ENCODE measurements around the gene IFITM2. TPM values are rescaled to one million over a fixed set of nuclear protein-coding genes. Genes with fewer than 3 reads are reported as not detected.
"Not testable (repeated sequence)": the region's sequence is repeated elsewhere in the genome, so short reads cannot be mapped to it uniquely, and the experiment has no call there.

Gene IFITM2
- total and polyA plus RNA-seq, 10 donors, result 507 to 1,635 (median 979) TPM

- 71 to 80% (median 77%) methylated on average over 18 to 19 of the region's 19 CpGs for WGBS, 5 donors
- no peaks in the 10 kb centered on the region for H3K9me3 ChIP-seq
- peak overlapping the region in 4 of 8 donors; percentile 41 to 99 (median 98) for H3K27ac ChIP-seq
- intact Hi-C loops (cut with DNase I; ENCODE audit: low total_unique reads), result no loop called here
- peaks cover 0 to 19% (median 0%) of the 10 kb centered on the region in 6 donors for H3K36me3 ChIP-seq
- no peak for TF ChIP-seq POLR2A (IDR thresholded peaks at IDR 0.05)
- peak in 2 of 3 donors; percentile 6 to 12 for TF ChIP-seq POLR2AphosphoS5 (IDR thresholded peaks at IDR 0.05)
- H3K27me3 ChIP-seq (replicated peaks in 1 of 7), result no peaks in the 10 kb centered on the region
- DNase-seq, result peak; percentile 77
- H3K4me3 ChIP-seq, result peak overlapping the region in 1 of 8 donors; percentile 22
- peaks cover 35 to 80% (median 65%) of the 10 kb centered on the region in 6 donors for H3K4me1 ChIP-seq
Measured at GRCh38 chr11:331358-332060, 23.9 kb downstream of the IFITM2 start.

DNA sequence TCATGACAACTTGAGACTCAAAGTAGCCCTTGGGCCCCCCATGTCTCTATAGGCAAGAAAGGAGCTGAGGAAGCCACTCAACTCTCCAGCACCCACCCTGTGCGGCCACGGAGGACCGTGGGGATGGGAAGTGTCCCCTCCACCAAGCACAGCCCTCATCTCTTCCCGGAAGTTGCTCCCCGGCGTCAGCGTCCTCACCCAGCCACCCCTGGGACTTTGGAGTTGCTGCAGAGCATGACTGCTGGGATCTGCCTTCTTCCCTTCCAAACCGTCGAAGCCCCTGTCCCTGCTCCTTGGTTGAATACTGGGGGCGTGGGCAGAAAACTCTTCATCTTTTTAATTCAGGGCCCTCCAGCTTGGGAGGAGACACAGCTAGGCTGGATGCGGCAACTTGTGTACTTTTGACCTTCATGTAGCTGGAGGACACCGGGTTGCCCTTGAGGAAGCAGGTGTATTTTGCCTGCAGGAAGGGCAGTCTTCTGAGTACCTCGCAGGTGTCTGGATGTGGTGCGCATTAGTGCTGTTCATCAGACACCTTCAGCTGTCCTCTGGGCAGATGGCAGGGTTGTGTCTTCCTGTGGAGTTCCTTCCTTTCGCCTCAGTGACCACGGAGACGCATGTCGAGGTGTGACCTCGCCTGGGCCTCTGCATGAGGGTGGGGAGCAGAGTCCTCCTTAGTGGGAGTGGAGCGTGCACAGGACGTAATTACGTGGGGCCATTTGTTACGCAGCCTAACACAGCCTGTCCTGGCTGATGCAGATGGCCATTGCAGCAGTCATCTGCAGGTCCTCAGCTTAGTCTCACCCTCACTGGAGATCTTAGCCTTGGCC, 25.2 kb downstream of the IFITM2 start:
- no peak for TF ChIP-seq POLR2A (IDR thresholded peaks at IDR 0.05)
- no peak for TF ChIP-seq CTCF (IDR thresholded peaks at IDR 0.05 in 8 of 11, conservative IDR thresholded peaks at IDR 0.05 in 3 of 11)
- TF ChIP-seq POLR2AphosphoS5 (IDR thresholded peaks at IDR 0.05), result no peak
- peaks cover 0 to 19% (median 0%) of the 10 kb centered on the region in 6 donors for H3K36me3 ChIP-seq
- 78 to 80% (median 79%) methylated on average over 22 to 23 of the region's 23 CpGs for WGBS, 5 donors
- H3K4me1 ChIP-seq, result peaks cover 24 to 78% (median 59%) of the 10 kb centered on the region in 6 donors
- DNase-seq, result no peak
- intact Hi-C loops (cut with DNase I; ENCODE audit: low total_unique reads), result no loop called here
- H3K27ac ChIP-seq, result no peak overlapping the region
- no peaks in the 10 kb centered on the region for H3K27me3 ChIP-seq (replicated peaks in 1 of 7)
- H3K9me3 ChIP-seq, result no peaks in the 10 kb centered on the region
- no peak overlapping the region for H3K4me3 ChIP-seq

- H3K4me3 ChIP-seq; H3K27me3 ChIP-seq (replicated peaks in 1 of 7); H3K9me3 ChIP-seq; intact Hi-C loops (cut with DNase I; ENCODE audit: low total_unique reads): not testable (repeated sequence)
- DNase-seq, result peak; percentile 38
- WGBS, 5 donors, result 83 to 94% (median 89%) methylated on average over 17 of the region's 17 CpGs
- H3K4me1 ChIP-seq, result peaks cover 21 to 69% (median 51%) of the 10 kb centered on the region in 6 donors
- peaks cover 0 to 19% (median 0%) of the 10 kb centered on the region in 6 donors for H3K36me3 ChIP-seq
- peak overlapping the region in 3 of 8 donors; percentile 17 to 75 (median 74) for H3K27ac ChIP-seq
Measured at GRCh38 chr11:333616-334263, 26.1 kb downstream of the IFITM2 start.

DNA sequence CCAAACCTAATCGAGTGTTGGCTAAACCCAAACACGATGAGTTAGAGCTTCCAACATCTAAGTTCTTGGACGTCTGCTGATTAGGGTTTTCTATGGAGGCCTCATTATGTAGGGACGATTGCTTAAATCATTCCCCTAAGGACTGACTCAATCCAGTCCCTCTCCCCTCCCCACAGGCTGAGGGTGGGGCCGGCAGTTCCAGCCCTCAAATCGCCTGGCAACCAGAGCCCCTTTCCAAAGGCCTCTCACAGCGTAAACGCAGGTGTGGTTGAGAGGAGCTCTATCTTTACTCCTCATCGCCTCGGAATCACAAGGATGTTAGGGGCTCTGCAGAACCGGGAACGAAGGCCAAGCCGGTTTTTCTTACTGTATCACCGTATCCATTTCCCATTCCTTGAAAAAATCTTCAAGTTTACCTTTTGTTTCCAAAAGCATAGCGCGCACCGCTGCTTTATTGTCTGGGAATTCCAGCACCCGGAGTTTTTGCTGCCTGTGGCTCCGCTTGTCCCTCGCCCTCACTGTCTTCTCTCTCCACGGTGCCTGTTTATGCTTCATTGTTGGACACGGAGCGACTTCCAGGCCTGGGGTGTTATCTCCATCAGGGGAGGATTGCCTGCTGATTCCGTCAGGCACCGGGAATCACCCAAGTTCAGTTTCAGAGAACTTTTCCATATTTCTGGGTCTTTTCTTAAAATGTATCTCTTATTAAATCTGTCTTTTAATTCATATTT, 26.8 kb downstream of the IFITM2 start:
- Histone ChIP-seq H3K4me1 (peaks cover 20 to 63% (median 44%) of the 10 kb centered on the region in 6 donors), H3K9me3 (no peaks in the 10 kb centered on the region), H3K36me3 (peaks cover 0 to 19% (median 0%) of the 10 kb centered on the region in 6 donors), H3K27ac (peak overlapping the region in 4 of 8 donors; percentile 74 to 75 (median 74)), H3K27me3 (replicated peaks in 1 of 7) (no peaks in the 10 kb centered on the region), H3K4me3 (no peak overlapping the region)
- WGBS, 5 donors, result 84 to 90% (median 86%) methylated on average over 25 of the region's 25 CpGs
- TF ChIP-seq POLR2AphosphoS5 (IDR thresholded peaks at IDR 0.05) (no peak), CTCF (IDR thresholded peaks at IDR 0.05 in 8 of 11, conservative IDR thresholded peaks at IDR 0.05 in 3 of 11) (no peak), POLR2A (IDR thresholded peaks at IDR 0.05) (no peak)
- peak; percentile 36 for DNase-seq
- intact Hi-C loops (cut with DNase I; ENCODE audit: low total_unique reads), result no loop called here

Measured in spleen (tissue), 11 donors.